Uterus (tissue), 4 donors: Measurements from ENCODE around the gene PRKN. TPM values are rescaled to one million over a fixed set of nuclear protein-coding genes. Genes with fewer than 3 reads are reported as not detected.
A peak's percentile ranks its signal among the peaks of the same experiment; 100 is the strongest.

Experiments used
- DNase-seq, 2 donors: peaks; one replicate each; pipeline ENCODE4 v3.0.0-alpha.2; 2019 to 2020
- H3K27ac ChIP-seq, 2 donors: fragments of 200-600 bp; sonication (generic); 1 replicate in 1 of 2; 2 replicates in 1 of 2; pipeline ENCODE4 v1.5.1; 2016 to 2018
- H3K27me3 ChIP-seq, 2 donors: fragments of 200-600 bp; sonication (generic); one replicate each; pipeline ENCODE4 v1.5.1; 2018 to 2019; ENCODE audit warnings: control low read depth in 1 of 2
- H3K36me3 ChIP-seq, 2 donors: fragments of 200-600 bp; sonication (generic); one replicate each; pipeline ENCODE4 v1.5.1; 2019; ENCODE audit warnings: control low read depth in 1 of 2
- H3K4me1 ChIP-seq, 2 donors: fragments of 200-600 bp; sonication (generic); one replicate each; pipeline ENCODE4 v1.5.1; 2018 to 2019; ENCODE audit warnings: control low read depth in 1 of 2
- H3K4me3 ChIP-seq, 2 donors: fragments of 200-600 bp; sonication (generic); 1 replicate in 1 of 2; 2 replicates in 1 of 2; pipeline ENCODE4 v1.5.1; 2018 to 2019; ENCODE audit warnings: mild to moderate bottlenecking in 1 of 2
- H3K9me3 ChIP-seq, 2 donors: fragments of 200-600 bp; sonication (generic); one replicate each; pipeline ENCODE4 v1.5.1; 2019; ENCODE audit warnings: control low read depth in 1 of 2
- CTCF ChIP-seq, 4 experiments: fragments of 200-600 bp in 2 of 4; fragments of 450-650 bp in 2 of 4; sonication (generic) in 2 of 4; IDR thresholded peaks; one replicate each; pipeline ENCODE4 v1.5.1; 2016 to 2019; ENCODE audit warnings: antibody characterized with exemption in 4 of 4, mild to moderate bottlenecking in 2 of 4, moderate library complexity in 1 of 4
- POLR2A ChIP-seq, 2 donors: fragments of 450-650 bp; IDR thresholded peaks; one replicate each; pipeline ENCODE4 v1.6.1; 2016; ENCODE audit warnings: antibody characterized with exemption in 2 of 2, mild to moderate bottlenecking in 1 of 2, moderate library complexity in 1 of 2
- intact Hi-C: fragments of 100-400 bp; cut with DNase I; formaldehyde crosslinking; loops from one replicate; pipeline ENCODE4 v1.15.1; 2023; ENCODE audit warnings: low total_unique reads
- total RNA-seq, 4 donors: library from RNA; depleted of rRNA in 3 of 4; stranded (reverse); fragments of >200 nt in 3 of 4; gene quantifications; one replicate each; pipeline versions ENCODE4 v1.1.0 to v1.2.4, GENCODE V29; 2014 to 2023
- donor health status: DM: yes; HTN: yes; CAD: no.

The PRKN gene
- total RNA-seq, 4 donors from 2014 or later = 10.2 to 21.3 (median 13.1) TPM

GRCh38 chr6:162489101-162489976 lies 238.2 kb downstream of the PRKN start:
- Histone ChIP-seq H3K27ac (no peak overlapping the region), H3K4me3 (no peak overlapping the region), H3K27me3 (no peaks in the 10 kb centered on the region), H3K9me3 (no peaks in the 10 kb centered on the region), H3K4me1 (no peaks in the 10 kb centered on the region), H3K36me3 (no peaks in the 10 kb centered on the region)
- TF ChIP-seq POLR2A (IDR thresholded peaks at IDR 0.05) = no peak
- TF ChIP-seq CTCF (IDR thresholded peaks at IDR 0.05) = no peak
- intact Hi-C loops = no loop called here
- no peak for DNase-seq

- intact Hi-C loops = no loop called here
- Histone ChIP-seq H3K4me3 (no peak overlapping the region), H3K27ac (no peak overlapping the region), H3K9me3 (no peaks in the 10 kb centered on the region), H3K36me3 (no peaks in the 10 kb centered on the region), H3K27me3 (no peaks in the 10 kb centered on the region), H3K4me1 (no peaks in the 10 kb centered on the region)
- DNase-seq = no peak
- no peak for TF ChIP-seq CTCF (IDR thresholded peaks at IDR 0.05)
- no peak for TF ChIP-seq POLR2A (IDR thresholded peaks at IDR 0.05)
Measured at GRCh38 chr6:162488444-162488843, 239.1 kb downstream of the PRKN start.

- H3K4me3 ChIP-seq = peak overlapping the region in 1 of 2 donors; percentile 27
- H3K9me3 ChIP-seq = no peaks in the 10 kb centered on the region
- intact Hi-C loops = no loop called here
- H3K36me3 ChIP-seq = no peaks in the 10 kb centered on the region
- H3K27ac ChIP-seq = no peak overlapping the region
- no peaks in the 10 kb centered on the region for H3K27me3 ChIP-seq
- no peak for DNase-seq
- TF ChIP-seq CTCF (IDR thresholded peaks at IDR 0.05) (no peak), POLR2A (IDR thresholded peaks at IDR 0.05) (no peak)
- H3K4me1 ChIP-seq = no peaks in the 10 kb centered on the region
Measured at GRCh38 chr6:162485464-162485863, 242.1 kb downstream of the PRKN start.

- intact Hi-C loops = no loop called here
- Histone ChIP-seq H3K27ac (no peak overlapping the region), H3K27me3 (no peaks in the 10 kb centered on the region), H3K4me1 (no peaks in the 10 kb centered on the region), H3K9me3 (no peaks in the 10 kb centered on the region), H3K4me3 (no peak overlapping the region), H3K36me3 (no peaks in the 10 kb centered on the region)
- DNase-seq = no peak
- TF ChIP-seq CTCF (IDR thresholded peaks at IDR 0.05) (no peak), POLR2A (IDR thresholded peaks at IDR 0.05) (no peak)
Measured at GRCh38 chr6:162481938-162482337, 245.6 kb downstream of the PRKN start.

GRCh38 chr6:162481320-162481719 lies 246.2 kb downstream of the PRKN start:
- Histone ChIP-seq H3K36me3 (no peaks in the 10 kb centered on the region), H3K4me3 (no peak overlapping the region), H3K9me3 (no peaks in the 10 kb centered on the region), H3K27me3 (no peaks in the 10 kb centered on the region), H3K27ac (no peak overlapping the region), H3K4me1 (no peaks in the 10 kb centered on the region)
- no peak for DNase-seq
- no peak for TF ChIP-seq POLR2A (IDR thresholded peaks at IDR 0.05)
- no peak for TF ChIP-seq CTCF (IDR thresholded peaks at IDR 0.05)
- intact Hi-C loops = no loop called here
